ENCODE measurements around the gene KRI1. TPM values are rescaled to one million over a fixed set of nuclear protein-coding genes. Genes with fewer than 3 reads are reported as not detected.

KRI1 gene
- total and polyA plus RNA-seq, 2 experiments from 2014 or later: 23.8 to 43.2 TPM

DNA sequence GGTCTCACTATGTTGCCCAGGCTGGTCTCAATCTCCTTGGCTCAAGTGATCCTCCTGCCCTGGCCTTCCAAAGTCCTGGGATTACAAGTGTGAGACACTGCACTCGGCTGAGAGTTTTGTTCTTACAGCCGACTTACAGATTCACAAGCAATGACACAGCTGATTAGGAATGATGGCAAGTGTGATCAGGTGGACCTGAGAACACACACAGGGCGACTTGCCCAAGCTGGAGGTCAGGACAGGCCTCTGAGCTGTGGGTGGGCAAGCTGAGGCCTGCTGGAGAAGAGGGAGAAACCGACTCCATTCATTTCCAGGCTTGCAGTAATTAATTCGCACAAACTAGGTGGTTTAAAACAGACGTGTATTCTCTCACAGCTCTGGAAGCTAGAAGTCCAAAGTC, 30.2 kb downstream of the KRI1 start:
- Mint-ChIP-seq H3K4me3 (no peak overlapping the region), H3K36me3 (ENCODE audit: low read depth) (no peaks in the 10 kb centered on the region), H3K4me1 (no peaks in the 10 kb centered on the region), H3K9me3 (no peaks in the 10 kb centered on the region), H3K27ac (no peak overlapping the region), H3K27me3 (ENCODE audit: insufficient read depth, low read depth, poor library complexity) (peaks cover 11% of the 10 kb centered on the region)
- Histone ChIP-seq H3K27me3 (ENCODE audit: insufficient read depth) (no peaks in the 10 kb centered on the region), H3K36me3 (ENCODE audit: insufficient read depth) (no peaks in the 10 kb centered on the region), H3K79me2 (replicated peaks; ENCODE audit: insufficient read depth) (no peaks in the 10 kb centered on the region), H3K4me2 (no peak overlapping the region), H2AFZ (no peak overlapping the region), H4K20me1 (replicated peaks; ENCODE audit: insufficient read depth) (no peaks in the 10 kb centered on the region), H3K27ac (ENCODE audit: low read depth) (no peak overlapping the region), H3K4me3 (no peak overlapping the region), H3K4me1 (ENCODE audit: insufficient read depth) (no peaks in the 10 kb centered on the region), H3K9me2 (ENCODE audit: insufficient read depth) (no peaks in the 10 kb centered on the region), H3F3A (replicated peaks; ENCODE audit: low read depth) (no peaks in the 10 kb centered on the region)
- ATAC-seq (no peak), DNase-seq (ENCODE audit: low spot score) (no peak)
- TF ChIP-seq ZNF114 (CRISPR knock-in tag; IDR thresholded peaks at IDR 0.05): no peak
- TF ChIP-seq, protein P1, sequence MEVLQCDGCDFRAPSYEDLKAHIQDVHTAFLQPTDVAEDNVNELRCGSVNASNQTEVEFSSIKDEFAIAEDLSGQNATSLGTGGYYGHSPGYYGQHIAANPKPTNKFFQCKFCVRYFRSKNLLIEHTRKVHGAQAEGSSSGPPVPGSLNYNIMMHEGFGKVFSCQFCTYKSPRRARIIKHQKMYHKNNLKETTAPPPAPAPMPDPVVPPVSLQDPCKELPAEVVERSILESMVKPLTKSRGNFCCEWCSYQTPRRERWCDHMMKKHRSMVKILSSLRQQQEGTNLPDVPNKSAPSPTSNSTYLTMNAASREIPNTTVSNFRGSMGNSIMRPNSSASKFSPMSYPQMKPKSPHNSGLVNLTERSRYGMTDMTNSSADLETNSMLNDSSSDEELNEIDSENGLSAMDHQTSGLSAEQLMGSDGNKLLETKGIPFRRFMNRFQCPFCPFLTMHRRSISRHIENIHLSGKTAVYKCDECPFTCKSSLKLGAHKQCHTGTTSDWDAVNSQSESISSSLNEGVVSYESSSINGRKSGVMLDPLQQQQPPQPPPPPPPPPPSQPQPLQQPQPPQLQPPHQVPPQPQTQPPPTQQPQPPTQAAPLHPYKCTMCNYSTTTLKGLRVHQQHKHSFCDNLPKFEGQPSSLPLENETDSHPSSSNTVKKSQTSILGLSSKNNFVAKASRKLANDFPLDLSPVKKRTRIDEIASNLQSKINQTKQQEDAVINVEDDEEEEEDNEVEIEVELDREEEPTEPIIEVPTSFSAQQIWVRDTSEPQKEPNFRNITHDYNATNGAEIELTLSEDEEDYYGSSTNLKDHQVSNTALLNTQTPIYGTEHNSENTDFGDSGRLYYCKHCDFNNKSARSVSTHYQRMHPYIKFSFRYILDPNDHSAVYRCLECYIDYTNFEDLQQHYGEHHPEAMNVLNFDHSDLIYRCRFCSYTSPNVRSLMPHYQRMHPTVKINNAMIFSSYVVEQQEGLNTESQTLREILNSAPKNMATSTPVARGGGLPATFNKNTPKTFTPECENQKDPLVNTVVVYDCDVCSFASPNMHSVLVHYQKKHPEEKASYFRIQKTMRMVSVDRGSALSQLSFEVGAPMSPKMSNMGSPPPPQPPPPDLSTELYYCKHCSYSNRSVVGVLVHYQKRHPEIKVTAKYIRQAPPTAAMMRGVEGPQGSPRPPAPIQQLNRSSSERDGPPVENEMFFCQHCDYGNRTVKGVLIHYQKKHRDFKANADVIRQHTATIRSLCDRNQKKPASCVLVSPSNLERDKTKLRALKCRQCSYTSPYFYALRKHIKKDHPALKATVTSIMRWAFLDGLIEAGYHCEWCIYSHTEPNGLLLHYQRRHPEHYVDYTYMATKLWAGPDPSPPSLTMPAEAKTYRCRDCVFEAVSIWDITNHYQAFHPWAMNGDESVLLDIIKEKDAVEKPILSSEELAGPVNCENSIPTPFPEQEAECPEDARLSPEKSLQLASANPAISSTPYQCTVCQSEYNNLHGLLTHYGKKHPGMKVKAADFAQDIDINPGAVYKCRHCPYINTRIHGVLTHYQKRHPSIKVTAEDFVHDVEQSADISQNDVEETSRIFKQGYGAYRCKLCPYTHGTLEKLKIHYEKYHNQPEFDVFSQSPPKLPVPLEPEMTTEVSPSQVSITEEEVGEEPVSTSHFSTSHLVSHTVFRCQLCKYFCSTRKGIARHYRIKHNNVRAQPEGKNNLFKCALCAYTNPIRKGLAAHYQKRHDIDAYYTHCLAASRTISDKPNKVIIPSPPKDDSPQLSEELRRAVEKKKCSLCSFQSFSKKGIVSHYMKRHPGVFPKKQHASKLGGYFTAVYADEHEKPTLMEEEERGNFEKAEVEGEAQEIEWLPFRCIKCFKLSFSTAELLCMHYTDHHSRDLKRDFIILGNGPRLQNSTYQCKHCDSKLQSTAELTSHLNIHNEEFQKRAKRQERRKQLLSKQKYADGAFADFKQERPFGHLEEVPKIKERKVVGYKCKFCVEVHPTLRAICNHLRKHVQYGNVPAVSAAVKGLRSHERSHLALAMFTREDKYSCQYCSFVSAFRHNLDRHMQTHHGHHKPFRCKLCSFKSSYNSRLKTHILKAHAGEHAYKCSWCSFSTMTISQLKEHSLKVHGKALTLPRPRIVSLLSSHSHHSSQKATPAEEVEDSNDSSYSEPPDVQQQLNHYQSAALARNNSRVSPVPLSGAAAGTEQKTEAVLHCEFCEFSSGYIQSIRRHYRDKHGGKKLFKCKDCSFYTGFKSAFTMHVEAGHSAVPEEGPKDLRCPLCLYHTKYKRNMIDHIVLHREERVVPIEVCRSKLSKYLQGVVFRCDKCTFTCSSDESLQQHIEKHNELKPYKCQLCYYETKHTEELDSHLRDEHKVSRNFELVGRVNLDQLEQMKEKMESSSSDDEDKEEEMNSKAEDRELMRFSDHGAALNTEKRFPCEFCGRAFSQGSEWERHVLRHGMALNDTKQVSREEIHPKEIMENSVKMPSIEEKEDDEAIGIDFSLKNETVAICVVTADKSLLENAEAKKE (CRISPR knock-in tag; IDR thresholded peaks at IDR 0.05): no peak
- no peak for TF ChIP-seq CREB1 (CRISPR knock-in tag; IDR thresholded peaks at IDR 0.05; ENCODE audit: low read depth)
- no peak for TF ChIP-seq NANOG (IDR thresholded peaks at IDR 0.05; ENCODE audit: borderline replicate concordance)
- no peak for TF ChIP-seq ZNF331 (CRISPR knock-in tag; IDR thresholded peaks at IDR 0.05; ENCODE audit: low read depth)
- TF ChIP-seq, protein P2, sequence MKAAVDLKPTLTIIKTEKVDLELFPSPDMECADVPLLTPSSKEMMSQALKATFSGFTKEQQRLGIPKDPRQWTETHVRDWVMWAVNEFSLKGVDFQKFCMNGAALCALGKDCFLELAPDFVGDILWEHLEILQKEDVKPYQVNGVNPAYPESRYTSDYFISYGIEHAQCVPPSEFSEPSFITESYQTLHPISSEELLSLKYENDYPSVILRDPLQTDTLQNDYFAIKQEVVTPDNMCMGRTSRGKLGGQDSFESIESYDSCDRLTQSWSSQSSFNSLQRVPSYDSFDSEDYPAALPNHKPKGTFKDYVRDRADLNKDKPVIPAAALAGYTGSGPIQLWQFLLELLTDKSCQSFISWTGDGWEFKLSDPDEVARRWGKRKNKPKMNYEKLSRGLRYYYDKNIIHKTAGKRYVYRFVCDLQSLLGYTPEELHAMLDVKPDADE (IDR thresholded peaks at IDR 0.05): no peak
- TF ChIP-seq, protein P3, sequence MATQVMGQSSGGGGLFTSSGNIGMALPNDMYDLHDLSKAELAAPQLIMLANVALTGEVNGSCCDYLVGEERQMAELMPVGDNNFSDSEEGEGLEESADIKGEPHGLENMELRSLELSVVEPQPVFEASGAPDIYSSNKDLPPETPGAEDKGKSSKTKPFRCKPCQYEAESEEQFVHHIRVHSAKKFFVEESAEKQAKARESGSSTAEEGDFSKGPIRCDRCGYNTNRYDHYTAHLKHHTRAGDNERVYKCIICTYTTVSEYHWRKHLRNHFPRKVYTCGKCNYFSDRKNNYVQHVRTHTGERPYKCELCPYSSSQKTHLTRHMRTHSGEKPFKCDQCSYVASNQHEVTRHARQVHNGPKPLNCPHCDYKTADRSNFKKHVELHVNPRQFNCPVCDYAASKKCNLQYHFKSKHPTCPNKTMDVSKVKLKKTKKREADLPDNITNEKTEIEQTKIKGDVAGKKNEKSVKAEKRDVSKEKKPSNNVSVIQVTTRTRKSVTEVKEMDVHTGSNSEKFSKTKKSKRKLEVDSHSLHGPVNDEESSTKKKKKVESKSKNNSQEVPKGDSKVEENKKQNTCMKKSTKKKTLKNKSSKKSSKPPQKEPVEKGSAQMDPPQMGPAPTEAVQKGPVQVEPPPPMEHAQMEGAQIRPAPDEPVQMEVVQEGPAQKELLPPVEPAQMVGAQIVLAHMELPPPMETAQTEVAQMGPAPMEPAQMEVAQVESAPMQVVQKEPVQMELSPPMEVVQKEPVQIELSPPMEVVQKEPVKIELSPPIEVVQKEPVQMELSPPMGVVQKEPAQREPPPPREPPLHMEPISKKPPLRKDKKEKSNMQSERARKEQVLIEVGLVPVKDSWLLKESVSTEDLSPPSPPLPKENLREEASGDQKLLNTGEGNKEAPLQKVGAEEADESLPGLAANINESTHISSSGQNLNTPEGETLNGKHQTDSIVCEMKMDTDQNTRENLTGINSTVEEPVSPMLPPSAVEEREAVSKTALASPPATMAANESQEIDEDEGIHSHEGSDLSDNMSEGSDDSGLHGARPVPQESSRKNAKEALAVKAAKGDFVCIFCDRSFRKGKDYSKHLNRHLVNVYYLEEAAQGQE (IDR thresholded peaks at IDR 0.05; ENCODE audit: unreplicated experiment): no peak
- TF ChIP-seq EZH2 (IDR thresholded peaks at IDR 0.05; ENCODE audit: low read depth, unreplicated experiment): no peak
- TF ChIP-seq EZH2phosphoT487 (IDR thresholded peaks at IDR 0.05; ENCODE audit: unreplicated experiment): no peak
- TF ChIP-seq, protein P4, sequence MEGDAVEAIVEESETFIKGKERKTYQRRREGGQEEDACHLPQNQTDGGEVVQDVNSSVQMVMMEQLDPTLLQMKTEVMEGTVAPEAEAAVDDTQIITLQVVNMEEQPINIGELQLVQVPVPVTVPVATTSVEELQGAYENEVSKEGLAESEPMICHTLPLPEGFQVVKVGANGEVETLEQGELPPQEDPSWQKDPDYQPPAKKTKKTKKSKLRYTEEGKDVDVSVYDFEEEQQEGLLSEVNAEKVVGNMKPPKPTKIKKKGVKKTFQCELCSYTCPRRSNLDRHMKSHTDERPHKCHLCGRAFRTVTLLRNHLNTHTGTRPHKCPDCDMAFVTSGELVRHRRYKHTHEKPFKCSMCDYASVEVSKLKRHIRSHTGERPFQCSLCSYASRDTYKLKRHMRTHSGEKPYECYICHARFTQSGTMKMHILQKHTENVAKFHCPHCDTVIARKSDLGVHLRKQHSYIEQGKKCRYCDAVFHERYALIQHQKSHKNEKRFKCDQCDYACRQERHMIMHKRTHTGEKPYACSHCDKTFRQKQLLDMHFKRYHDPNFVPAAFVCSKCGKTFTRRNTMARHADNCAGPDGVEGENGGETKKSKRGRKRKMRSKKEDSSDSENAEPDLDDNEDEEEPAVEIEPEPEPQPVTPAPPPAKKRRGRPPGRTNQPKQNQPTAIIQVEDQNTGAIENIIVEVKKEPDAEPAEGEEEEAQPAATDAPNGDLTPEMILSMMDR (conservative IDR thresholded peaks at IDR 0.05; ENCODE audit: low read depth in 2 of 2): no peak
- no peak for TF ChIP-seq POLR2AphosphoS5 (IDR thresholded peaks at IDR 0.05; ENCODE audit: low read depth)
- no peak for TF ChIP-seq JUNB (IDR thresholded peaks at IDR 0.05; ENCODE audit: unreplicated experiment)
- no peak for TF ChIP-seq STAT1 (IDR thresholded peaks at IDR 0.05; ENCODE audit: unreplicated experiment)

Data from GM23338 (cell line).